ENCODE data around the gene CKAP4.

Gene CKAP4

GRCh38 chr12:106281056-106281782 lies 33.4 kb upstream of the CKAP4 start:
- no peaks in the 10 kb centered on the region for H3F3A ChIP-seq (ENCODE audit: insufficient read depth, low read length)
- no peaks in the 10 kb centered on the region for H3K36me3 ChIP-seq (ENCODE audit: insufficient read depth, low read length)
- TF ChIP-seq, protein P1, sequence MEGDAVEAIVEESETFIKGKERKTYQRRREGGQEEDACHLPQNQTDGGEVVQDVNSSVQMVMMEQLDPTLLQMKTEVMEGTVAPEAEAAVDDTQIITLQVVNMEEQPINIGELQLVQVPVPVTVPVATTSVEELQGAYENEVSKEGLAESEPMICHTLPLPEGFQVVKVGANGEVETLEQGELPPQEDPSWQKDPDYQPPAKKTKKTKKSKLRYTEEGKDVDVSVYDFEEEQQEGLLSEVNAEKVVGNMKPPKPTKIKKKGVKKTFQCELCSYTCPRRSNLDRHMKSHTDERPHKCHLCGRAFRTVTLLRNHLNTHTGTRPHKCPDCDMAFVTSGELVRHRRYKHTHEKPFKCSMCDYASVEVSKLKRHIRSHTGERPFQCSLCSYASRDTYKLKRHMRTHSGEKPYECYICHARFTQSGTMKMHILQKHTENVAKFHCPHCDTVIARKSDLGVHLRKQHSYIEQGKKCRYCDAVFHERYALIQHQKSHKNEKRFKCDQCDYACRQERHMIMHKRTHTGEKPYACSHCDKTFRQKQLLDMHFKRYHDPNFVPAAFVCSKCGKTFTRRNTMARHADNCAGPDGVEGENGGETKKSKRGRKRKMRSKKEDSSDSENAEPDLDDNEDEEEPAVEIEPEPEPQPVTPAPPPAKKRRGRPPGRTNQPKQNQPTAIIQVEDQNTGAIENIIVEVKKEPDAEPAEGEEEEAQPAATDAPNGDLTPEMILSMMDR (IDR thresholded peaks at IDR 0.05; ENCODE audit: low read length): no peak
- TF ChIP-seq EZH2 (IDR thresholded peaks at IDR 0.05; ENCODE audit: borderline replicate concordance, low read length): no peak
- no peaks in the 10 kb centered on the region for H3K27me3 ChIP-seq (ENCODE audit: insufficient read depth, low read length)
- no peaks in the 10 kb centered on the region for H3K9me2 ChIP-seq (ENCODE audit: low read depth, low read length)
- no peak overlapping the region for H3K4me2 ChIP-seq (ENCODE audit: low read length)
- no peak overlapping the region for H2AFZ ChIP-seq (ENCODE audit: low read length)
- H3K27ac ChIP-seq (ENCODE audit: low read depth, low read length, poor library complexity, severe bottlenecking): no peak overlapping the region
- H3K9me3 ChIP-seq (ENCODE audit: low read length): no peaks in the 10 kb centered on the region
- H4K20me1 ChIP-seq (ENCODE audit: insufficient read depth, low read length): no peaks in the 10 kb centered on the region
- H3K9ac ChIP-seq (ENCODE audit: low read length): no peak overlapping the region
- no peaks in the 10 kb centered on the region for H3K79me2 ChIP-seq (ENCODE audit: insufficient read depth, low read length)
- no peak overlapping the region for H3K4me3 ChIP-seq (ENCODE audit: low read depth, low read length, poor library complexity, severe bottlenecking)
- peaks cover 6% of the 10 kb centered on the region for H3K4me1 ChIP-seq (ENCODE audit: insufficient read depth, low read length, severe bottlenecking)

- Histone ChIP-seq H3K4me1 (ENCODE audit: insufficient read depth, low read length, severe bottlenecking) (no peaks in the 10 kb centered on the region), H3K79me2 (ENCODE audit: insufficient read depth, low read length) (no peaks in the 10 kb centered on the region), H3K9me2 (ENCODE audit: low read depth, low read length) (no peaks in the 10 kb centered on the region), H3F3A (ENCODE audit: insufficient read depth, low read length) (no peaks in the 10 kb centered on the region), H4K20me1 (ENCODE audit: insufficient read depth, low read length) (no peaks in the 10 kb centered on the region), H3K27ac (ENCODE audit: low read depth, low read length, poor library complexity, severe bottlenecking) (no peak overlapping the region), H3K9ac (ENCODE audit: low read length) (no peak overlapping the region), H3K36me3 (ENCODE audit: insufficient read depth, low read length) (no peaks in the 10 kb centered on the region), H3K9me3 (ENCODE audit: low read length) (no peaks in the 10 kb centered on the region), H3K27me3 (ENCODE audit: insufficient read depth, low read length) (no peaks in the 10 kb centered on the region), H3K4me3 (ENCODE audit: low read depth, low read length, poor library complexity, severe bottlenecking) (no peak overlapping the region), H2AFZ (ENCODE audit: low read length) (no peak overlapping the region), H3K4me2 (ENCODE audit: low read length) (no peak overlapping the region)
- TF ChIP-seq, protein P1 (IDR thresholded peaks at IDR 0.05; ENCODE audit: low read length): no peak
- no peak for TF ChIP-seq EZH2 (IDR thresholded peaks at IDR 0.05; ENCODE audit: borderline replicate concordance, low read length)
Observed at GRCh38 chr12:106280106-106280505, 32.3 kb upstream of the CKAP4 start.

- Histone ChIP-seq H3F3A (ENCODE audit: insufficient read depth, low read length) (no peaks in the 10 kb centered on the region), H3K79me2 (ENCODE audit: insufficient read depth, low read length) (no peaks in the 10 kb centered on the region), H2AFZ (ENCODE audit: low read length) (no peak overlapping the region), H3K9me2 (ENCODE audit: low read depth, low read length) (no peaks in the 10 kb centered on the region), H3K4me2 (ENCODE audit: low read length) (no peak overlapping the region), H4K20me1 (ENCODE audit: insufficient read depth, low read length) (no peaks in the 10 kb centered on the region), H3K9me3 (ENCODE audit: low read length) (no peaks in the 10 kb centered on the region), H3K27ac (ENCODE audit: low read depth, low read length, poor library complexity, severe bottlenecking) (no peak overlapping the region), H3K36me3 (ENCODE audit: insufficient read depth, low read length) (no peaks in the 10 kb centered on the region), H3K4me3 (ENCODE audit: low read depth, low read length, poor library complexity, severe bottlenecking) (no peak overlapping the region), H3K9ac (ENCODE audit: low read length) (no peak overlapping the region), H3K27me3 (ENCODE audit: insufficient read depth, low read length) (no peaks in the 10 kb centered on the region), H3K4me1 (ENCODE audit: insufficient read depth, low read length, severe bottlenecking) (no peaks in the 10 kb centered on the region)
- TF ChIP-seq, protein P1 (IDR thresholded peaks at IDR 0.05; ENCODE audit: low read length): no peak
- no peak for TF ChIP-seq EZH2 (IDR thresholded peaks at IDR 0.05; ENCODE audit: borderline replicate concordance, low read length)
Observed at GRCh38 chr12:106276032-106276740, 28.4 kb upstream of the CKAP4 start.

Data from OCI-LY1 (cell line).